Effector memory CD4-positive, alpha-beta T cell (primary cell): ENCODE results near the gene ATAD3B.

ENCODE experiments used
- DNase-seq, 3 donors: peaks; one replicate each; pipeline ENCODE4 v3.0.0-alpha.2; 2020
- H3K27ac ChIP-seq: 2 replicates; pipeline ENCODE4 v1.7.0; 2013; ENCODE audit warnings: mild to moderate bottlenecking, low read length, moderate library complexity; ENCODE audit not compliant: insufficient read depth, poor library complexity, severe bottlenecking
- H3K27me3 ChIP-seq: replicated peaks from 2 replicates; pipeline ENCODE4 v1.7.0; 2013; ENCODE audit warnings: mild to moderate bottlenecking, low read length; ENCODE audit not compliant: insufficient read depth, control insufficient read depth, poor library complexity, severe bottlenecking
- H3K36me3 ChIP-seq: 2 replicates; pipeline ENCODE4 v1.7.0; 2013; ENCODE audit warnings: mild to moderate bottlenecking, low read length, moderate library complexity; ENCODE audit not compliant: control insufficient read depth, insufficient read depth
- H3K4me1 ChIP-seq: 2 replicates; pipeline ENCODE4 v1.7.0; 2013; ENCODE audit warnings: low read length, mild to moderate bottlenecking; ENCODE audit not compliant: control insufficient read depth, insufficient read depth, poor library complexity, severe bottlenecking
- H3K4me3 ChIP-seq: 2 replicates; pipeline ENCODE4 v1.7.0; 2013; ENCODE audit warnings: low read length, low read depth, mild to moderate bottlenecking; ENCODE audit not compliant: insufficient read depth, poor library complexity, severe bottlenecking
- H3K9me3 ChIP-seq: 2 replicates; pipeline ENCODE4 v1.7.0; 2013; ENCODE audit warnings: mild to moderate bottlenecking, low read length, moderate library complexity; ENCODE audit not compliant: control insufficient read depth

Gene ATAD3B

DNA sequence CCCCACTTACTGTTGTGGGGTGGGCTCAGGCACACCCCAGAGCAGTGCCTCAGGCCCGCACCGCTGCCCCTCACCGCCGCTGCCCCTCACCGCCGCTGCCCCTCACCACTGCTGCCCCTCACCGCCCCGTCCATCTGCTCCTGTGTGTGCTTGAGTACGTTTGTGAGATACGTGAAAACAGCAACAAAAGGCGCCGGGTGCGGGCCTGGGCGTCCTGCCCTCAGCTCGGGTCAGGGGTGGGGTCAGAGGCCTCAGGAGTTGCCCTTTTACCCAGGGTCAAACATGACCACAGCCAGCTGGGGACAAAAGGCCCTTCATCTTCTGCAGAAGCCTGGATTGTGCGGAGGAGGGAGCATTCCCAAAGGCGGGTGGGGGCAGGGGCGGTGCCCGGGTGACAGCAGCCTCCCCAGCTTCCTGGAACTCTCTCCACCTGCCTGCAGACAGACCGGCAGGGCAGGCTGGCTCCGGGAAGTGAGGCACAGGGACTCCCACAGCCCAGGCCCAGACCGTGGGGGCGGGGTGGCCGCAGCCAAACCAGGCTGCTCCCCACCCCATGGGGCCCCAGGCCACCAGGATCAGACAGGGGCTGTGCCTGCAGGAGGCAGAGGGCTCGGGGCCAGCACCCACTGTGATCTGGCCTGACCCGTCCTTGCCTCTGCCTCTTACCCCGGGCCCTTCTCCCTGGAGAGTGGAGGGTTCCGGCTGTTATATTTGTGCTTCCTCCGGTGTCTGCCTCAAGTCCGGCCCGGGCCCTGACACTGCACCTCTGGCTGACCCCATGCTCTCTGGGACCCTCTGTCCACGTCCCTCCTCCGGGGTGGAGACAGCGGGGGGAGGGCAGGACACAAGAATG is 38.4 kb upstream of the ATAD3B start:
- DNase-seq, result no peak
- H3K9me3 ChIP-seq, result no peaks in the 10 kb centered on the region
- H3K4me1 ChIP-seq, result peaks cover 9% of the 10 kb centered on the region
- no peak overlapping the region for H3K27ac ChIP-seq
- H3K36me3 ChIP-seq, result no peaks in the 10 kb centered on the region
- peaks cover 38% of the 10 kb centered on the region for H3K27me3 ChIP-seq
- H3K4me3 ChIP-seq, result no peak overlapping the region

DNA sequence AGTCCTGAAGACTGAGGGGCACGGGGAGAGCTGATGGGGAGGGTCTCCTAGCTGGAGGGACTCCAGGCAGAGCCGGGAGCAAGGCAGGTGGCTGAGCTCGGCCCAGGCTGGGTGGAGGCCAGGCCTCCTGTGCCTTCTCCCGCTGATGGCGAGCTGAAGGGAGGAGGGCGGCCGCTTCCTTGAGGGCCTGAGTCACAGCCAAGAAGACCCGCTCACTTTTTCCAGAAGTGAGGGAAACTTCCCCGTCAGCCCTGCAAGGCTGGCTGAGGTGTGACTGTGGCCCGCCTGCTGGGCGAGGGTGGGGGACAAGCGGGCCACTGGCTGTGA is 37.8 kb upstream of the ATAD3B start:
- Histone ChIP-seq H3K4me1 (peaks cover 9% of the 10 kb centered on the region), H3K4me3 (no peak overlapping the region), H3K27ac (no peak overlapping the region), H3K36me3 (no peaks in the 10 kb centered on the region), H3K27me3 (peaks cover 42% of the 10 kb centered on the region), H3K9me3 (no peaks in the 10 kb centered on the region)
- DNase-seq, result no peak

DNA sequence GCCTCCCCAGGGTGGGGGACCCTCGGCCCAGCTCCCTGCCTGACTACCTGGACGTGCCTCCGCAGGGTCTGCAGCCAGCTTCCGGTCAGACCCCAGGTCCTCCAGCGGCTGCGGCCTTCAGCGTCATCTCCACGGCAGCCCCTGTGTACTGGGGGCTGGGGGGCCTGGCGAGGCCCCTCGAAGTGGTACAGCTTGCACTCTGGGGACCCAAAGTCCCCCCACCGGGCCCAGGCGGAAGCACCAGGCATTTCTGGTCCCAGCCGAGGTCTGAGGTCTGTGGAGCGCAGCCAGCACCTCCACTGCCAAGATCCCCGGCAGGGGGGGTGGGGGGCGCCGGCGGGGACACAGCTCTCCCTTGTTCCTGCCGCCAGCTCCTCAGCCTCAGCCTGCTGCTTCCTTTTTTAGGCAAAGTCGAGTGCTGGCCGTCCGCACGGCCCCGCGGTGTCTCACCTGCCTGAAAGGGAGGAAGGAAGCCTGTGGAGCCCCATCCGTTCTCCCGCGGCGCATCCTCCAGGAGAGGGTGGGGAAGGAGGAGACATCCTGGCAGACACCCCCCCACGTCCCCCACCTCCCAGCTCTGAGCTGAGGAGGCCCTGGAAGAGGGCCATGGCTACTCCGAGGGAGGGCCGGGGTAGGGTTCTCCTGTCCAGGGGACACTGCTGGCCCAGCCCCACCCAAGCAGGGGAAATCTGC is 37.3 kb upstream of the ATAD3B start:
- Histone ChIP-seq H3K27me3 (peaks cover 46% of the 10 kb centered on the region), H3K4me1 (peaks cover 9% of the 10 kb centered on the region), H3K9me3 (no peaks in the 10 kb centered on the region), H3K36me3 (no peaks in the 10 kb centered on the region), H3K27ac (no peak overlapping the region), H3K4me3 (no peak overlapping the region)
- DNase-seq, result no peak

DNA sequence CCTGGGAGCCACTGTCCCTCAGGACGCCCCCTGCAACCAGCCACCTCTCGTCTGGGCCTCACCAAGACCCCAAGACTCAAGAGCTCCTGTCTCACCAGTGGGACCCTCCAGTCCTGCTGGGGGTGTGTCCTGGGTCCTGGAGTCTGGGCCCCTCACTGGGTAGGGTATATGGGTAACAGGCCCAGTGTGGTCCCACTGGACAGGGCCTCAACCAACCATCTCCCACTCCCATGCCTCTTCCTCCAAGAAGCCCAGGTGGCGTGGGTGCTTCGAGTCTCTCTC is 36.8 kb upstream of the ATAD3B start:
- Histone ChIP-seq H3K27me3 (peaks cover 47% of the 10 kb centered on the region), H3K36me3 (no peaks in the 10 kb centered on the region), H3K9me3 (no peaks in the 10 kb centered on the region), H3K4me1 (peaks cover 9% of the 10 kb centered on the region), H3K27ac (no peak overlapping the region), H3K4me3 (no peak overlapping the region)
- DNase-seq, result no peak

DNA sequence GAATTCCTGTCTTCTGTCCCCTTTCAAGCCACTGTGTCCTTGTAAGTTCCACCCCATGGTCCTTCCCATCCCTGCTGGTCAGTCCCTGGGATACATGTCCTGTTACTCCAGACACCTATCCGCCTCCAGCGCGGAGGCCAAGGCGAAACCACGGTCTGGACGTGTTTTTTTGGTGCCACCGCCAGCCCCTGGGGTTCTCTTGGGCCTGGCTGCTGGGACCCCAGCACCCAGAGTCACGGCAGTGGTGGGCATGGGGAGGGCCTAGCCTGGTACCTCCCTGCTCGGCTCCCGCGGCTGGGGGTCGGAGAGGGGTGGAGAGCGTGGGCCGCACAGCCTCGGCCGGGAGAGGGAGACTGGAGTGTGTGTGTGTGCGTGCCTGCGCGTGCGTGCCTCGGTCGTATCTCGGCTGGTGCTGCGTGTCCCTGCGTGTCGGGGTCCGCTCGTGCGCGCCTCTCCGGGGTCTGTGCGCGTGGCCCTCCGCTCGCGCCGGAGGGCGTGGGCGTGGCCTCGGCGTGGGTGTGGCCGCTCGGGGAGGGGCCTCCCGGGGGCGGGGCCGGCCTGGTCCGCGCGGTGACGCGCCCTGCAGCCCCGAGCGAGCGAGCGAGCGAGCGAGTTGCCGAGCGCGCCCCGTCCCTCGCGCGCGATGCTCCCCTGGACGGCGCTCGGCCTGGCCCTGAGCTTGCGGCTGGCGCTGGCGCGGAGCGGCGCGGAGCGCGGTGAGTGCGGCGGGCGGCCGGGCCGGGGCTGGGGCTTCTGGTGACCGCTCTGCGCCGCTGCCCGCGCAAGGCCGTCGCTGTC is 36.3 kb upstream of the ATAD3B start, which contains the start of gene VWA1:
TSS of gene VWA1 (plus strand) at position 585 of the 798 bp plus-strand sequence. CDS start at position 644, 59 bp downstream.
- peak; percentile 22 to 30 (median 22) for DNase-seq
- Histone ChIP-seq H3K4me1 (peaks cover 9% of the 10 kb centered on the region), H3K36me3 (no peaks in the 10 kb centered on the region), H3K9me3 (no peaks in the 10 kb centered on the region), H3K4me3 (peak within 1 kb of the TSS; percentile 25), H3K27me3 (peaks cover 52% of the 10 kb centered on the region), H3K27ac (no peak within 1 kb of the TSS)

DNA sequence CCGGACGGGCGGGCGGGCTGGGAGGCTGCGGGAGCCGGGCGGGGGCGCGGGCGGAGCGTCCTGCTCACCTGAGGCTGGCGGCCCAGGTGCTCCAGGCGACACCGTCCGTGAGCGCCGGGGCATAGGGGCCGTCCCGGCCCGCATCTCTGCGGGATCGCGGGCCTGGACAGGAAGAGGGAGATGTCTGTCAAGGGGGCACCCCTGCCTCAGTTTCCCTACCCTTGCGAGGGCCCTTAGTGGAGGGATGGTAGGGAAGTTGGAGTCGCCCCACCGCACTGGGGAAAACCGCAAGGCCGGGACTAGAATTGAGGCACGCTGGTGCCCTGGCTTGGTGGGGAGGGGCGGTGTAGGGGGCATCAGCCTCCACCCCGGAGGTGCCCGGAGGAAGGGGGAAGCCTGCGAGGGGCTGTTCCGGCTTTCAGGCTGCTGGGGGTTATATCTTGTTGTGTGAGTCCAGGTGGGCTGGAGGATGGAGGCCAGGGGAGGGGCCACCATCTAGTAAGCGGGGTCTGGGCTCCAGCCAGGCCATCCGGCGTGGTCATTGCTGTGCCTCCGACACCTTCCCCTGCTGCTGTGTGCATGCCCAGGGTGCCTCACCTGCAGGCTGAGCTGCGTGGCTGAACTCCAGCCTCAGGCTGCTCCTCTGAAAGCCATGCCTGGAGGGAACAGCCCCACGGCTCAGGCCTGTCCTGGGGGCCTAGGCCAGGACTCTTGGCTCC is 35.5 kb upstream of the ATAD3B start:
- Histone ChIP-seq H3K4me1 (peaks cover 13% of the 10 kb centered on the region), H3K9me3 (no peaks in the 10 kb centered on the region), H3K27ac (no peak overlapping the region), H3K36me3 (no peaks in the 10 kb centered on the region), H3K4me3 (peak overlapping the region; percentile 25), H3K27me3 (peaks cover 53% of the 10 kb centered on the region)
- no peak for DNase-seq

DNA sequence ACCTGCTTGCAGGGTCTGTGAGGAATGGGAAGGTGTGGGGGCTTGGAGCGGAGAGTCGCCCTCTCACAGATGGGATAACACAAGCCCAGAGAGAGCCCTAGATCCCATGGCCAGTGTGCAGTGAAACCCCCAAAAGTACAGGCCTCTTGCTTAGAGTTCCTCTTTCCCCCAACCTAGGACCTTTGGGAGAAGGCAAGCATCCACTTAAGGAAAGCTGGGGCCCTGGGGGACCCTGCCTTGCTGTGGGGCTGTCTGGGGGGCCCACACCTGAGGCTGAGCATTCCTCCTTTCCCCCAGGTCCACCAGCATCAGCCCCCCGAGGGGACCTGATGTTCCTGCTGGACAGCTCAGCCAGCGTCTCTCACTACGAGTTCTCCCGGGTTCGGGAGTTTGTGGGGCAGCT is 34.9 kb upstream of the ATAD3B start:
- Histone ChIP-seq H3K27me3 (peaks cover 53% of the 10 kb centered on the region), H3K36me3 (no peaks in the 10 kb centered on the region), H3K9me3 (no peaks in the 10 kb centered on the region), H3K27ac (no peak overlapping the region), H3K4me3 (no peak overlapping the region), H3K4me1 (peaks cover 13% of the 10 kb centered on the region)
- DNase-seq, result no peak

DNA sequence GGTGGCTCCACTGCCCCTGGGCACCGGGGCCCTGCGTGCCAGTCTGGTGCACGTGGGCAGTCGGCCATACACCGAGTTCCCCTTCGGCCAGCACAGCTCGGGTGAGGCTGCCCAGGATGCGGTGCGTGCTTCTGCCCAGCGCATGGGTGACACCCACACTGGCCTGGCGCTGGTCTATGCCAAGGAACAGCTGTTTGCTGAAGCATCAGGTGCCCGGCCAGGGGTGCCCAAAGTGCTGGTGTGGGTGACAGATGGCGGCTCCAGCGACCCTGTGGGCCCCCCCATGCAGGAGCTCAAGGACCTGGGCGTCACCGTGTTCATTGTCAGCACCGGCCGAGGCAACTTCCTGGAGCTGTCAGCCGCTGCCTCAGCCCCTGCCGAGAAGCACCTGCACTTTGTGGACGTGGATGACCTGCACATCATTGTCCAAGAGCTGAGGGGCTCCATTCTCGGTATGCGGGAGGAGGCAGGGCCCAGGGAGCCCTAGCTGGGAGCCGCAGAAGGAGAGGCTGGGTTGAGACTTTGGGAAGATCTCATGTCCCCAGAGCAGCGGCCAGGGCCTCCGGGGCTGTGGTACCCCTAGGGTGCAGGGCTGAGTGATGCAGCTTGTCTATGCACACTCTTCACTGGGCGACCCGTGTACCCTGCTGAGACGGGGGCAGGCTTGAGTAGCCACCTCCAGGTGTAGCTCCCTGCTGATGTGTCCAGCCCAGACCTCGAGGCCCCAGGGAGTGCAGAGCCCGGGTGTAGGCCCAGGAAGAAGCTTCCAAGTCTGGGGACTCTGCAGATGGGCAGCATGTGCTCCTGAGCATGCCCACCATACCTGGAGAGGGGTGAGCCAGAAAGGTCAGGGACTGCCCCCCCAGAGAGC is 34.3 kb upstream of the ATAD3B start:
- no peaks in the 10 kb centered on the region for H3K36me3 ChIP-seq
- no peaks in the 10 kb centered on the region for H3K9me3 ChIP-seq
- DNase-seq, result no peak
- peaks cover 53% of the 10 kb centered on the region for H3K27me3 ChIP-seq
- H3K4me1 ChIP-seq, result peaks cover 13% of the 10 kb centered on the region
- H3K4me3 ChIP-seq, result no peak overlapping the region
- no peak overlapping the region for H3K27ac ChIP-seq

DNA sequence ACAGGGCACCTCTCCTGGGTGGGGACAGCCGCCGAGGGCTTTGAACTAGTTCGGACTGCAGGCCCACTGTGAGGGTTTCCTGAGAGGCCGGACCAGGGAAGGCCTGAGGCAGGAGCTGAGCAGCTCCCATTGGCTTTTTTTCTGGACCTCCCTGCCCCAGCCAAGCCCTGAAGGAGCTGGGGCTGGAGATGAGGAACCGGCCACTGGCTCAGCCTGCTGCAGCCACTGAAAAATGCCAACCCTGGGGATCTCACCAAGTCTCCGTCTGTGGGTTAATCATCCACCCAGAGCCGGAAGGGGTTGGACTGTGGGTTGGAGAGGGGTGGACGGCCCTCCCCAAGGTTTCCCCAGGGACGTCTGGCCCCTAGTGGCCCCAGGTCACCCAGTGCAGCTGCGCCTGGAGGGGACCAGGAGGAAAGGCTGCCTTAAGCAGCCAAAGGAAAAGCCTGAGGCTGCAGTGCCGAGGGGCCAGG is 33.6 kb upstream of the ATAD3B start:
- Histone ChIP-seq H3K27ac (no peak overlapping the region), H3K36me3 (no peaks in the 10 kb centered on the region), H3K27me3 (peaks cover 50% of the 10 kb centered on the region), H3K9me3 (no peaks in the 10 kb centered on the region), H3K4me3 (no peak overlapping the region), H3K4me1 (peaks cover 13% of the 10 kb centered on the region)
- no peak for DNase-seq
